COR-L47 (cell line): ENCODE measurements around the gene PDGFRB.
A peak's percentile ranks its signal among the peaks of the same experiment; 100 is the strongest.

Experiments
- DNase-seq: peaks from one replicate; lab custom pipeline; 2025; lab: John Stamatoyannopoulos, UW

Gene PDGFRB

DNA sequence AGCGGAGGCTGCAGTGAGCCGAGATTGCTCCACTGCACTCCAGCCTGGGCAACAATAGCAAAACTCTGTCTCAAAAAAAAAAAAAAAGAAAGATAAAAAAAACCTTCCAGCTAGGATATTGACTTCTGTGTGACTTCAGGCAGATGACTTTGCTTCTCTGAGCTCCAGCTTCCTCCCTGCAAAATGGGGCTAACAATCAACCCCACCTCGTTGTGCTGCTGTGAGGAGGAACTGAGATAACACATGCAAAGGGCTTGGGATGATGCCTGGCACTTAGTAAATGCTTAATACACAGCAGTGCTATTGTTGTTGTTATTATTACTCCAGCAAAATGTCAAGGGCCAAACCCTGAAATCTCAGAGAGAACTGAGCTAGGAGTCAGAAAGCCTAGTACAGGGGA lies 7.4 kb upstream of the PDGFRB start:
- DNase-seq, result no peak

GRCh38 chr5:150162142-150162513 lies 6.5 kb upstream of the PDGFRB start:
- DNase-seq, result no peak

- peak; percentile 43 for DNase-seq
These were observed 5.8 kb upstream of the PDGFRB start for GRCh38 chr5:150161242-150162141.

DNA sequence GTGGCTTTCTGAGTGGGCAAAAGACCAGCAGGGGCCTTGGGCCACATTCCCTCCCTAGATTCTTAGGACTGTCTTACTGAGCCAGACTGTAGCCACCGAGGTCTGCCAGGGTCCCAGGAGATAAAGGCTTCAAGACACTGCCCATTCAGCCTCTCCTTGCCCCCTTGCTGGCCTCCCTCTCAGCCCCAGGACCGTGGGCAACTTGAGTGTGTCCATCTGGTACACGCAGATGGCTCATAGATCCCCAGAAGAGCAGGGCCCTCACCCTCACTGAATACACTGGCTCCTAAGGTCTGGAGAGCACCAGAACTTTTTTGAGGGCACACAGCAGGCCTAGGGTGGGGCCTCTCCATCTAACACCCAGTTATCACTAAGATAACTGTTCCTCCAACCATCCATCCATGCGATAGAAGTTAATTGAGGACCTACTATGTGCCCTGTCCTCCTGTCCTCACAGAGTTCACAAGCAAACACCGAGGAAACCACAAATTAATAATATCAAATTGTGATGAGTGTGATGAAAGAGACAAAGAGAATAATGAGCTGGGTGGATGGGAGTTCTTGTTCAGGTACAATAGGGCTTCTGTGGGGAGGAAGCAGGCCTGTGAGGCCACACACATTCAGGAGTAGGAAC lies 4.9 kb upstream of the PDGFRB start:
- no peak for DNase-seq

- DNase-seq, result no peak
These were observed 4.1 kb upstream of the PDGFRB start for GRCh38 chr5:150159741-150160179.

DNA sequence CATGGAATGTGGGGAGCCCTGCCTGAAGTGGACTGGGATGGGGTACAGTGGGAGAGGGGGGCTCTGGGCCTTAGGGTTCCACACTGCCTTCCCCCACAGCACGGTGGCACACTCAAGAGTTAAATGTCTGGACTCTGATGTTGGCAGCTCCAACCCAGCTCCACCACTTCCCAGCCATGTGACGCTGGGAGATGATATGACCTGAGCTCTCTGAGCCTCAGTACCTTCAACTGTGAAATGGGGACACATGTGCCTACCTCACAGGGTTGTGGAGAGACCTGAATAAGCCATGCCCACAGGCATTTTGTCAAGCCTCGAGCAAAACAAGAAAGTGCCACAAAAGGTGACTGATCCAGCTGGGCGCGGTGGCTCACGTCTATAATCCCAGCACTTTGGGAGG lies 3.4 kb upstream of the PDGFRB start:
- DNase-seq, result no peak

DNA sequence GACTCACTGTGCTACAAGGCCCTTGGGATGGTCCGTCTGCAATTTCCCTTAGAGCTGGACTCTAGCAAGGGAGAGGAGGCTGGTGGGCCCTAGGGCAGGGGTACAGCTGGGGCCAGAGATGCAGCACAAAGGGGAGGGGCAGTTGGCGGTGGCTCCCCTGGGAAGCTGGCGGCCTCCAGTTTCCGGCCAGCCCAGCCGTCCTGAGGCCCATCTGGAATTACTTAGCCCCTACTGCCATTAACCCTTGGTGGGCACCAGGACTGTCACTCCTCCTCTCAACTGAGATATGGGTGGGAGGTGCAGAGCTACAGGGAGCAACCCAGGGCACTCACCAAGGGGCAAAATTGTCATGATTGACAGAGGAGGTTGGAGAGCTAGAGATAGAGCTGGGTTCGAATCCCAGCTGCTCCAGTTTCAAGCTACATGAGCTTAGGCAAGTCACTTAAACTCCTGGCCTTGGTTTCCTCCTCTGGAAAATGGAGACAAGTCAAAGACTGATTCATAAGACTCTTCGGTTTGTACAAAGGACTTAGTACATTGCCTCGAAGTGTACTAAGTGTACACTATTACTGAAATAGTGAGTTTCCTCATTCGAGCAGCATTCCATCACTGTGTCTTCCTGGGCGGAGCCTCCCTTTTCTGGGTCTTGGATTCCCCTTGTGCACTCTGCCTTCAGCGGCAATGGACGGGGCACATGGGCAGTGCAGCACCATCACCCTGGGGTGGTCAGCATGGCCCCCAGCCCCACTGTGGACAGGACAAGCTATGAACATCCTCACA lies 2.7 kb upstream of the PDGFRB start:
- DNase-seq, result no peak

GRCh38 chr5:150157168-150157567 lies 1.5 kb upstream of the PDGFRB start:
- no peak for DNase-seq

GRCh38 chr5:150156540-150156939 lies 895 bp upstream of the PDGFRB start:
- DNase-seq, result no peak

DNA sequence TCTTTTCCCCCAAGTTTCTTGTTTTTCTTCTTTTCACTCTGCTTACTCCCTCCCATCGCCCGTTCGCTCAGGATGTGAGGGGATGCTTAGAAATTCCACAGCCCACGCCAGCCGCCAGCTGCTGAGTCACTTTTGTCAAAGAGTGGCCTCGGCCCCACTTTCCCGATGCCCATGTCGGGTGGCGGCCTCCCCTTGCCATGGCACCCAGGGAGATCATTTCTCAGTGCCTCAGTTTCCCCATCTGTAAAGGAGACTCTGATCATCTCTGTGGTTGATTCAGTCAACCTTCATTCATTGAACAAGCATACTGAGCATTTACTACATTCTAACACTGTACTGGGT lies 353 bp upstream of the PDGFRB start:
- no peak for DNase-seq

DNA sequence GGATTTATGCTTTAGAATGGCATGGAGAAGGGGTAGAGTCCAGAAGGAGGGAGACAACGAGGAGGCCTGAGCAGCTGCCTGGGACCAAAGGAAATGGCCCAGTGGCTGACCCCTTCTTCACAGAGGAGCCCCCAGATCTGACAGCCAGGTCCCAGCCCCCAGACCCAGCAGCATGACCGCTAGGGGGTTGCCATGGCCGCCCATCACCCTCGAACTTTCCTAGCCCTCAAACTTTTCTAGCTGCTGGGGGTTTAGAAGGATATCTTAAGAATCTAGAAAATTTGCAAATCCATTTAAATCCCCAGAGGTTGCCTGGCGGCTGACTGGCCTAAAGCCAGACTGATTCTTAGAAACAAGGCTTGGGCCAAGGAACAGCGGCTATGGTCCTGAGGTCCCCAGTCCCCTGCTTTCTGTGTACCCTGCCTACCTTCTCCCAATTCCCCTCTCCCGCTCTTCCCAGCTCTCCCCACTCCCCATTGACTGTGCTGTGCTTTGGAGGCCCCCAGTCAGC lies 972 bp downstream of the PDGFRB start:
- DNase-seq, result no peak

DNA sequence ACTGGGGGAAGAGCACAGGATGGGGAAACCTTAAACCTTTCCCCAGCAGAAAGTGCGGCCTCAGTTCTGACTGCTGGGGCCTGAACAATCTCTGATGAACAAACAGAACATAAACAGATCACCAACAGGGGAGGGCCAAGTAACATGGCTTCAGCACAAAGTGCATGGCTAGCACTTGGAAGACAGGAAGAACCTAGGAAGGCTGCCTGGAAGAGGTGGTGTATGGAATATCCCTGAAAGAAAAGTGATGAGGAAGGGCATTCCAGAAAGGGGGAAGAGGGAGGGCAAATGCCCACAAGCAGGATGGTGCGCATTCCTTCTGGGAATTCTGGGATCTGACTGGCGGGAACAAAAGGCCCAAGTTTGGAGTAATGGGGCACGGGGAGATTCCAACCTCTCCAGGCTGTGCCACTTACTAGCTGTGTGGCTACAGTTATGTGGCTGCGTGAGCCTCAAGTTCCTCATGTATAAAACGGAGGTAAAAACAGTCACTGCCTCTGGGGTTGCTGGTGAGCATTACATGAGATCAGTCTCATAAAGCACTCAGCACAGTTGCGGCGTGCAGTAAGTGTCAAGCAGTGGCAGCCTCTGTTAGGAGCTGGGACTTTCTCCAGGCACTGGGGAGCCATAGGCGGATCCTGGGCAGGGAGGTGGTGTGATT lies 1.6 kb downstream of the PDGFRB start:
- DNase-seq, result no peak

DNA sequence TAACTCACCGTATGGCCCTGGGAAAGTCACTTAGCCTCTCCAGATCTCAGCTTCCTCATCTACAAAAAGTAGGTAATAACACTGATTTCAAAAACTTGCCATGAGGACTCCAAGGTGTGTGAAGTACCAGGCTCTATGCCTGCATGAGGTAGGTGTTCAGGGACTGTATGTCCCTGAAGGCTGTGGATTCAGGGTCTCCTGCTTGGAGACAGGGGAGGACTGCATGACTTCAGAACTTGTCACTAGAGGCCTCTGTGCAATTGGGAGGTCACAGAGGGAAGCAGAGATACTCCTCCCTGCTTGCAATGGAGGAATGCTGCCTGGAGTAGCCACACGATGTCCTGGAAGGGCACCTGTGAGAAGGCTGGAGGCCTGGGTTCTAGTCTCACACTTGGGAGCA lies 2.2 kb downstream of the PDGFRB start:
- DNase-seq, result no peak

GRCh38 chr5:150152636-150153462 lies 2.8 kb downstream of the PDGFRB start:
- DNase-seq, result no peak

GRCh38 chr5:150149618-150150017 lies 6.0 kb downstream of the PDGFRB start:
- DNase-seq, result no peak

GRCh38 chr5:150148117-150148927 lies 7.3 kb downstream of the PDGFRB start:
- DNase-seq, result no peak

GRCh38 chr5:150147670-150148069 lies 8.0 kb downstream of the PDGFRB start:
- no peak for DNase-seq

GRCh38 chr5:150146862-150147601 lies 8.6 kb downstream of the PDGFRB start:
- DNase-seq, result no peak

DNA sequence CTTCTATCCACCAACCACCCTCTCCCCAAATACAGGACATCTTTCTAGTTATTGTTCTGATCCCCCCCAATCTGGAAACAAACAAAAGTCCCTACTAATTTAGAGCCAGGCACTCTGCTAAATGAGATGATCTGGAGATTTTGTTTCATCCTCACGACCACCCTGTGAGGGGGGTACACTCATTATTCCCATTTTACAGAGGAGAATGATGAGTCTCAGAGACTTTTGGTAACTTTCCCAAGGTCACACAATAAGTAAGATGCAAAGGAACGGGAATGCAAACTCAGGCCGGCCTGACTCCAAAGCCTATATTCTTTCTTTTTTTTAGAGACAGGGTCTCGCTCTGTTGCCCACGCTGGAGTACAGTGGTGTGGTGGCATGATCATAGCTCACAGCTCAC lies 9.4 kb downstream of the PDGFRB start:
- no peak for DNase-seq

DNA sequence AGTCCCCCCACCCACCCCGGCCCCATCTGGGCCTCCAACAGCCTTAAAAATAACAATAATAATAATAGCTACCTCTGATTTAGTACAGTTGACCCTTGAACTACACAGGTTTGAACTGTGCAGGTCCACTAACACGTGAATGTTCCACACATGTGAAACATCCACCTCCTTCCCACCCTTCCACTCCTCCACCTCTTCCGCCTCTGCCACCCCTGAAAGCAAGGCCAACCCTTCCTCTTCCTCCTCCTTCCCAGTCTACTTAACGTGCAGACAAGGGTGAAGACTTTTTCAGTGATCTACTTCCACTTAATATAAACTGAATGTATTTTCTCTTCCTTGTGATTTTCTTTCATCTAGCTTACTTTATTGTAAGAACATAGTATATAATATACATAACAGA lies 10.8 kb downstream of the PDGFRB start:
- no peak for DNase-seq
